GM19239 (cell line): ENCODE data around the gene TMCC2.

Experiments used
- DNase-seq: peaks from one replicate; pipeline ENCODE4 v3.0.0; 2011; ENCODE audit warnings: low spot score; ENCODE audit not compliant: insufficient read length
- FAIRE-seq: peaks from 2 replicates; lab custom pipeline; 2011; peaks lifted over from hg19 to GRCh38; lab: Jason Lieb, UNC

TMCC2 gene

GRCh38 chr1:205237526-205238484, 10.1 kb downstream of the TMCC2 start:
- no peak for DNase-seq
- FAIRE-seq, result no peak

GRCh38 chr1:205239078-205239477, 11.3 kb downstream of the TMCC2 start:
- FAIRE-seq (no peak), DNase-seq (no peak)

GRCh38 chr1:205240118-205240517, 12.4 kb downstream of the TMCC2 start:
- no peak for DNase-seq
- no peak for FAIRE-seq

- DNase-seq (no peak), FAIRE-seq (no peak)
Observed at GRCh38 chr1:205240569-205240968, 12.8 kb downstream of the TMCC2 start.

GRCh38 chr1:205241366-205242030, 13.8 kb downstream of the TMCC2 start:
- DNase-seq, result no peak
- no peak for FAIRE-seq

- FAIRE-seq, result no peak
- no peak for DNase-seq
Observed at GRCh38 chr1:205243350-205244191, 15.8 kb downstream of the TMCC2 start.

GRCh38 chr1:205244384-205244783, 16.6 kb downstream of the TMCC2 start:
- FAIRE-seq (no peak), DNase-seq (no peak)

- no peak for DNase-seq
- no peak for FAIRE-seq
Observed at GRCh38 chr1:205245096-205245495, 17.4 kb downstream of the TMCC2 start.

GRCh38 chr1:205246351-205247119, 18.8 kb downstream of the TMCC2 start:
- no peak for FAIRE-seq
- no peak for DNase-seq

- no peak for DNase-seq
- FAIRE-seq, result no peak
Observed at GRCh38 chr1:205247130-205247921, 19.6 kb downstream of the TMCC2 start.

- DNase-seq (no peak), FAIRE-seq (no peak)
Observed at GRCh38 chr1:205248793-205249601, 21.3 kb downstream of the TMCC2 start.

GRCh38 chr1:205249651-205250050, 21.9 kb downstream of the TMCC2 start:
- no peak for DNase-seq
- FAIRE-seq, result no peak

GRCh38 chr1:205250699-205251098, 23.0 kb downstream of the TMCC2 start:
- no peak for DNase-seq
- no peak for FAIRE-seq

- no peak for FAIRE-seq
- no peak for DNase-seq
Observed at GRCh38 chr1:205251576-205251975, 23.8 kb downstream of the TMCC2 start.

GRCh38 chr1:205255941-205256780, 28.4 kb downstream of the TMCC2 start:
- DNase-seq (peak; percentile 74), FAIRE-seq (peak; percentile 45)

- FAIRE-seq (no peak), DNase-seq (no peak)
Observed at GRCh38 chr1:205256951-205257625, 29.3 kb downstream of the TMCC2 start.

- DNase-seq (no peak), FAIRE-seq (no peak)
Observed at GRCh38 chr1:205257735-205258134, 30.0 kb downstream of the TMCC2 start.
